BLaER1 (cell line): Measurements from ENCODE around the gene ADGRB2.
A peak's percentile ranks its signal among the peaks of the same experiment; 100 is the strongest.

Experiments used
- H3K27ac ChIP-seq: shearing (Covaris generic); formaldehyde crosslinking; 2 replicates; pipeline ENCODE4 v1.8.1; 2022
- H3K27me3 ChIP-seq: shearing (Covaris generic); formaldehyde crosslinking; 2 replicates; pipeline ENCODE4 v1.8.1; 2022
- H3K36me3 ChIP-seq: shearing (Covaris generic); formaldehyde crosslinking; 2 replicates; pipeline ENCODE4 v1.8.1; 2022
- H3K4me1 ChIP-seq: shearing (Covaris generic); formaldehyde crosslinking; 2 replicates; pipeline ENCODE4 v1.8.1; 2022
- H3K4me2 ChIP-seq: shearing (Covaris generic); formaldehyde crosslinking; 2 replicates; pipeline ENCODE4 v1.8.1; 2022
- H3K4me3 ChIP-seq: shearing (Covaris generic); formaldehyde crosslinking; 2 replicates; pipeline ENCODE4 v1.8.1; 2022
- H3K9ac ChIP-seq: shearing (Covaris generic); formaldehyde crosslinking; 2 replicates; pipeline ENCODE4 v1.8.1; 2022
- H3K9me3 ChIP-seq: shearing (Covaris generic); formaldehyde crosslinking; 2 replicates; pipeline ENCODE4 v1.8.1; 2022
- H4K20me1 ChIP-seq: shearing (Covaris generic); formaldehyde crosslinking; 2 replicates; pipeline ENCODE4 v1.8.1; 2022
- Cebpa-rat ChIP-seq: shearing (Covaris generic); IDR thresholded peaks from 2 replicates; pipeline ENCODE4 v1.8.1; 2022

Gene ADGRB2

DNA sequence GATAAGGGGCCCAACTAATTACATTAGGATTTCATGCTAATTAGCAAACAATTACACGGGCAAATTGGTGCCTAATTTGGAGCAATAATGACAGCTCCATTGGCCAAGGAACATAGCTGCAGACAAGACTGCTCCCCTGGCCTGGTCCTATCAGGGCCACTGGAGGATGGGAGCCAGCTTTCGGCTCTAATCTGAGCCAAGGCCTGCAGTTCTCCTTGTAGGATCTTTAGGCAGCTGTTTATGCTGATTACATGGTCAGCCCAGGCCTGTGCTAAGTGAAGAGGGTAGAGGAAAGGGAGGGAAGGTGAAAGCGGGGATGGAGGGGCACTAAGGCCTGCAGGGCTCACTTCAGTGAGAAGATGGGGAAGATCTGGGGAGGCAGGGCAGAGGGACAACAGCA, 12.4 kb upstream of the ADGRB2 start:
- Histone ChIP-seq H3K27me3 (peaks cover 59% of the 10 kb centered on the region), H3K4me2 (no peak overlapping the region), H3K4me1 (peaks cover 39% of the 10 kb centered on the region), H4K20me1 (peaks cover 26% of the 10 kb centered on the region), H3K27ac (no peak overlapping the region), H3K36me3 (no peaks in the 10 kb centered on the region), H3K9ac (no peak overlapping the region), H3K9me3 (no peaks in the 10 kb centered on the region), H3K4me3 (no peak overlapping the region)
- no peak for TF ChIP-seq Cebpa-rat

DNA sequence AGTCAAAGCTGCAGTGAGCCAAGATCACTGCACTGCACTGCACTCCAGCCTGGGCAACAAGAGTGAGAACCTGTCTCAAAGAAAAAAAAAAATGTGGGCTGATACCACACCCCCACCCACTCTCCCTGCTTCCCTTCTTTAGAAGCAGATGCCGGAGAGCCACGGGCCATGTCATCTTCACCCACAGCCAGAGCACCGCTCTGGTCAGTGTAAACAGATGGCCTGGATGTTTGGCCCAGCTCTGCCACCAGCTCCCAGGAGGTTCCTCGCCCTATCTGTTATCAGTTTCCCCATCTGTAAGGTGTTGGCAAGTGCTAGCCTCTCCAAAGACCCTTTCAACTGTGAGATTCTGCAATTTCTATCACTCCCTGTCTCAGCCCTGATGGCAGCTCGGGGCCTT, 11.9 kb upstream of the ADGRB2 start:
- Histone ChIP-seq H3K36me3 (no peaks in the 10 kb centered on the region), H3K9me3 (no peaks in the 10 kb centered on the region), H3K9ac (no peak overlapping the region), H3K4me3 (no peak overlapping the region), H4K20me1 (peaks cover 29% of the 10 kb centered on the region), H3K27me3 (peaks cover 64% of the 10 kb centered on the region), H3K27ac (no peak overlapping the region), H3K4me2 (no peak overlapping the region), H3K4me1 (peaks cover 34% of the 10 kb centered on the region)
- no peak for TF ChIP-seq Cebpa-rat

DNA sequence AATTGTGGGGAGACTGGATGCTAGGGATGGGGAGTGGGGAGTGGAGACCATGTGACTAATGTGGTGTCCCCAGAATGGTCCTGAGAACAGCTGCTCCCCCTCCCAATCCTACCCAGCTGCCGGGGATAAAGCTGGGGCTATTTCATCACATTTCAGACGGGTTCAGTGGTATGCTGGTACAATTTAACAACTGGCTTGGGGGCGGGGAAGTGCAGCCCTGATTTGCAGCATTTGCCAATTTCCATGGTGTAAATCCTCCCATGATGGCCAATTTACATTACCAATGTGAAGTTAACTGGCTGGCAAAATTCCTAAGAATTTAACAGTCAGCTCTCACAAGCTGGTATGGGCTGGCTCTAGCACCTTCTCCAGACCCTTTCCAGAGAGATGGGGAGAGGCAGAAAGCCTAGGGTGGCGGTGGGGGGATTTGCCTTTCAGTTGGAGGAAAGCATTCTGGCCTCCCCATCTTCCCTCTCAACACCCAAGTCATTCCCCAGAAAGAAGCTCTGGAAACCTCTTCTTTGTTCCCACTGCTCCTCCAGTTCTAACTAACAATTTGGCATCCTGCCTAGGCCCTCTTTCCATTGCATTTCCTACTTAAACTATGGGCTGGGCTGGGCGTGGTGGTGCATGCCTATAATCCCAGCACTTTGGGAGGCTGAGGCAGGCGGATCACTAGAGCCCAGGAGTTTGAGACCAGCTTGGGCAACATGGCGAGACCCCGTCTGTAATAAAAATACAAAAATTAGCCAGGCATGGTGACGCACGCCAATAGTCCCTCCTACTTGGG, 11.3 kb upstream of the ADGRB2 start:
- Histone ChIP-seq H3K9ac (no peak overlapping the region), H3K9me3 (no peaks in the 10 kb centered on the region), H3K4me3 (no peak overlapping the region), H3K4me1 (peaks cover 29% of the 10 kb centered on the region), H3K4me2 (no peak overlapping the region), H4K20me1 (peaks cover 29% of the 10 kb centered on the region), H3K36me3 (no peaks in the 10 kb centered on the region), H3K27ac (no peak overlapping the region), H3K27me3 (peaks cover 71% of the 10 kb centered on the region)
- TF ChIP-seq Cebpa-rat, result no peak

- H3K4me3 ChIP-seq, result no peak overlapping the region
- H3K27me3 ChIP-seq, result peaks cover 80% of the 10 kb centered on the region
- no peak overlapping the region for H3K4me2 ChIP-seq
- no peak overlapping the region for H3K9ac ChIP-seq
- peaks cover 29% of the 10 kb centered on the region for H4K20me1 ChIP-seq
- H3K27ac ChIP-seq, result no peak overlapping the region
- peaks cover 20% of the 10 kb centered on the region for H3K4me1 ChIP-seq
- no peaks in the 10 kb centered on the region for H3K36me3 ChIP-seq
- no peak for TF ChIP-seq Cebpa-rat
- no peaks in the 10 kb centered on the region for H3K9me3 ChIP-seq
Observed at GRCh38 chr1:31774495-31774894, 10.4 kb upstream of the ADGRB2 start.

DNA sequence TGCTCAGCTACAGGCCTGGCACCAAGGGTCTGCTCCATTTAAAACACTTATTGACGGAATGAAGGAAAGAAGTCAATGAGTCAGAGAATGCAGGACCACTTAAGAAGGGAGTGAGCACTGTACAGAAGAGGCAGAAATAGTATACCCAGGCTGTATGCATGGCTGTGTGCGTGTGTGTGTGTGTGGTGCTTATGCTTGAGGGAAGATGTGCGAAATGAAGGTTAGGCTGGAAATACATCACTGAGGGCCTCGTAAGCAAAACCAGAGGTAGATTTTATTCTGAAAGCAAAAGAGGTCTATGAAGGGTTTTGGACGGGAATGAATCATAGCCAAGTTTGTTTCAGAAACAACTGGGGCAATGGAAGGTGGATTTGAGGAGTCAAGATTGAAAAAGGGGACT, 9.7 kb upstream of the ADGRB2 start:
- no peak overlapping the region for H3K4me3 ChIP-seq
- peaks cover 20% of the 10 kb centered on the region for H3K4me1 ChIP-seq
- peaks cover 84% of the 10 kb centered on the region for H3K27me3 ChIP-seq
- peaks cover 29% of the 10 kb centered on the region for H4K20me1 ChIP-seq
- H3K4me2 ChIP-seq, result no peak overlapping the region
- no peak for TF ChIP-seq Cebpa-rat
- H3K9me3 ChIP-seq, result no peaks in the 10 kb centered on the region
- no peak overlapping the region for H3K9ac ChIP-seq
- no peak overlapping the region for H3K27ac ChIP-seq
- H3K36me3 ChIP-seq, result no peaks in the 10 kb centered on the region

DNA sequence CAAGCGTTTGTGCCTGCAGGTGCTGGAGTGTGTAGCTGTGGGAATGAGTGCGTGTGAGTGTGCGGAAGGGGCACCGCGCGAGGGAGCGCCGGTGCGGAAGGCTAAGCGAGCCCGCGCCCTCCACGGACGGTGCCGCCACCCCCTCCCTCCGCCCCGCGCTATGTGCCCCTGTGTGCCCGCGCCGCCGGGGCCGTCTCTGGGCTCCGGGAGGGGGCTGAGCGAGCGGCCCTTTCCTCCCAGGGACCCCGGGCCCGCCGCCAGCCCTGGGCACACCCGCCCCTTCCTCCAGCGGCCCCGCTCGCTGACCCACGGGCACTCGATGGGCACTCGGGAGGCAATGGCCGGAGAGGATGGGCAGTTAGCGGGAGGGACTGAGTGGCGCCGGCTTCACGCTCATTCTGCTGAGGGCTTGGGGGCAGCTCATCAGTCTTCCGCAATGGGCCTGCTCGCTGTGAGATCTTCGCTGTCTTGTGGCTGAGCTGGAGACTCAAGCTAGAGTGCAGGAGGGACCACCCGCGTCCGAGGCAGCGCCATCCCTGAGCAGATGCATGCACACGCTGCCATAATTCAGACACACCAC, 8.6 kb upstream of the ADGRB2 start:
- Histone ChIP-seq H3K27ac (no peak overlapping the region), H3K9me3 (no peaks in the 10 kb centered on the region), H3K9ac (no peak overlapping the region), H3K4me3 (peak overlapping the region; percentile 46; the same call in 1 of the 2 replicates), H3K27me3 (peaks cover 84% of the 10 kb centered on the region), H3K4me1 (peaks cover 20% of the 10 kb centered on the region), H3K4me2 (peak overlapping the region; percentile 62), H4K20me1 (peaks cover 29% of the 10 kb centered on the region), H3K36me3 (no peaks in the 10 kb centered on the region)
- no peak for TF ChIP-seq Cebpa-rat

DNA sequence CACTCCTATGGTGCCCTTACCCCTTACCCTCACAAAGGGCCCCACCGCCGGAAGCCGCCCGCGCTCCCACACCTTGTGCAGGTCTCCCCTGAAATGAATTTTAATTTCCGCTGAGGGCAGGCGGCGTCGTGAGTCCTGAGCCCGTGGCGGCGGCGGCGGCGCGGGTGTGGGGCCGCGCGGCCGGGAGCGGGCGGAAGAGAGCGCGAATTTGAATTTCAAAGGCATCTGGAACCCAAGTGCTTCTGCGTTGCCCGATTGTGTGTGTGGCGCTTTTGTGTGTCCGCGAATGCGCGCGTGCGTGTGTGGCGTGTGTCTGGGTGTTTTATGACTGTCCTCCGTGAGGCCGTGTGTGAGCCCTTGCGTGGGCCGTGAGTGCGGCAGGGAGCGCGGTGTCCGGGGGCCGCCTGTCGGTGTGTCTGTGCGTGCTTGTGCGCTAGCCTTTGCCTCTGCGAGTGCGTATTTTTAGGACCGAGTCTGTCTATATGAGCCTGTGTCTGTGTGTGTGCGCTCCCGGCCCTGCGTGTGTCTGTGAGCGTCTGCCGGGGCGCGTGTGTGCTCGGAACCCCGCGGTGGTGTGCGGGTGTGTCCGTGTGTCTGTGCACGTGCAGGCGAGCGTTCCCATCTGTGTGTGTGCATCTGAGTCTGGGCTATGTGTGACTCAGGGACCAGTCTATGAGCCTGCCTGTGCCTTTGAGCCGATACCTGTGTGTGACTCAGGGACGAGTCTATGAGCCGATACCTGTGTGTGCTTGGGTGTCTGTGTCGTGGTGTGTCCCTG, 7.9 kb upstream of the ADGRB2 start:
- Histone ChIP-seq H3K4me1 (peaks cover 25% of the 10 kb centered on the region), H3K36me3 (no peaks in the 10 kb centered on the region), H3K27me3 (peaks cover 86% of the 10 kb centered on the region), H3K4me3 (peak overlapping the region; percentile 46; the same call in 1 of the 2 replicates), H3K4me2 (peak overlapping the region; percentile 62), H4K20me1 (peaks cover 29% of the 10 kb centered on the region), H3K9me3 (no peaks in the 10 kb centered on the region), H3K27ac (no peak overlapping the region), H3K9ac (no peak overlapping the region; the same call in 1 of the 2 replicates)
- no peak for TF ChIP-seq Cebpa-rat

GRCh38 chr1:31769720-31770390, 5.7 kb upstream of the ADGRB2 start:
- Histone ChIP-seq H3K4me3 (no peak overlapping the region), H3K9me3 (no peaks in the 10 kb centered on the region), H3K27me3 (peaks cover 64% of the 10 kb centered on the region), H3K27ac (no peak overlapping the region), H3K36me3 (no peaks in the 10 kb centered on the region), H3K4me1 (peaks cover 44% of the 10 kb centered on the region), H4K20me1 (peaks cover 33% of the 10 kb centered on the region), H3K9ac (no peak overlapping the region), H3K4me2 (peak overlapping the region; percentile 17; the same call in 1 of the 2 replicates)
- TF ChIP-seq Cebpa-rat, result no peak

DNA sequence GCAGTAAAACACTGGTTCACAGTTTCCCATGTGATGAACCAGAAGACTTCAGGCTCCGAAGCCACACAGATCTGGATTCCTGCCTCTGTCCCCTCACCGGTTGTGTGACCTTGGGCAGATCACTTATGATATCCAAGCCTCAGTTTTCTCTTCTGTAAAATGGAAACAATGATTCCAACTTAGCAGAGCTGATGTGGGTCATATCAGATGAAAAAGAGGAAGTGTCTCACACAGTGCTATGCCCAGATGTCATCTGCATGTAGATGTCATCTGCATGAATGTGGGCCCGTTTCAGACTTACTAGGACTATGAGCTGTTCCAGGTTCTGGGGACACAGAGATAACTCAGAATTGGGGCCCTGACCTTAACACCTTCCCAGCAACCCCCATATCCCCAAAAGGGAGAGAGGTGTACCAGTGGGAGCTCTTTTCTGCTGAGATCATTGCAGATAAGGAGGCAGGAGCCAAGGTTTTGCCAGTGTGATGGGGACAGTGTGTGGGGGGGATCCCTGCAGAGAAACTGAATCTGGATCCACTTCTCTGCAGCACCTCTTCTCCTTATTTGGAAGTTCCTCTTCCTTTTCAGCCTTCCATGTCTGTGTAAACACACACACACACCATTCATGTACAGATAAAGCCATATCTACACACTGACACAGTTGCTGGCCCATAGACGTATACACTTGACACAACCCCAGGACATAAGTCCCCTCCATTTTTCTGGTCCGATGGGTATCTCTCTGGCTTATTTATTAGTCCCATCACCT, 5.0 kb upstream of the ADGRB2 start:
- no peak overlapping the region for H3K9ac ChIP-seq
- peaks cover 56% of the 10 kb centered on the region for H3K27me3 ChIP-seq
- H3K36me3 ChIP-seq, result no peaks in the 10 kb centered on the region
- H3K4me1 ChIP-seq, result peaks cover 50% of the 10 kb centered on the region
- H3K4me2 ChIP-seq, result peak overlapping the region; percentile 17; the same call in 1 of the 2 replicates
- H4K20me1 ChIP-seq, result peaks cover 37% of the 10 kb centered on the region
- TF ChIP-seq Cebpa-rat, result no peak
- no peak overlapping the region for H3K27ac ChIP-seq
- no peaks in the 10 kb centered on the region for H3K9me3 ChIP-seq
- H3K4me3 ChIP-seq, result no peak overlapping the region
